OCI-LY7 (cell line): Measurements from ENCODE around the gene GABPB2.

ENCODE experiments used
- EZH2phosphoT487 ChIP-seq: fragments of 200-600 bp; sonication (generic); IDR thresholded peaks from 2 replicates; pipeline ENCODE4 v1.6.1; 2018; ENCODE audit warnings: low read depth, borderline replicate concordance, mild to moderate bottlenecking, mixed run types, antibody characterized with exemption, low read length, moderate library complexity, mixed read lengths
- TF ChIP-seq, protein P1 (sequence below): fragments of 200-600 bp; sonication (generic); conservative IDR thresholded peaks from 2 replicates; pipeline ENCODE4 v1.5.1; 2014; ENCODE audit warnings: mild to moderate bottlenecking, antibody characterized with exemption, low read length, moderate library complexity, mixed read lengths

DNA sequence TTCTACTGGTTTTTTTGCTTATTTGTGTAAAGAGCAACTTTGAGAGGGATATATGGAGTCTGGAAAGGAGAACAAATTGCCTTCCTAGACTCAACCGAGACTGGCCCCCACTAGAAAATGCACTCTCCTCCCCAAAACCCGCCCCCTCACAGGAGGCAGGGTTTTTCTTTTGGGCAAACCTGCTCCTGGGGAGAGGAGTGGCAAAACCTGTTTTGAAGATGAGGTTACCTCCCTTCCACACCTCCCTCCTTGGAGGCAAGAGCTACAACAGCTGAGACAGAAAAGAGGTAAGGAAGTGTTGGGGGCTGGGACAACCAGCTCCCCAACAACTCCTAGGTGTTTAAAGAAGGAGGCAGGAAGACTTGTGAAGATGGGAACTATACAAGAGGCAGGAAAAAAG, 34.2 kb upstream of the GABPB2 start, which contains the start of gene BNIPL:
- TF ChIP-seq, protein P1, sequence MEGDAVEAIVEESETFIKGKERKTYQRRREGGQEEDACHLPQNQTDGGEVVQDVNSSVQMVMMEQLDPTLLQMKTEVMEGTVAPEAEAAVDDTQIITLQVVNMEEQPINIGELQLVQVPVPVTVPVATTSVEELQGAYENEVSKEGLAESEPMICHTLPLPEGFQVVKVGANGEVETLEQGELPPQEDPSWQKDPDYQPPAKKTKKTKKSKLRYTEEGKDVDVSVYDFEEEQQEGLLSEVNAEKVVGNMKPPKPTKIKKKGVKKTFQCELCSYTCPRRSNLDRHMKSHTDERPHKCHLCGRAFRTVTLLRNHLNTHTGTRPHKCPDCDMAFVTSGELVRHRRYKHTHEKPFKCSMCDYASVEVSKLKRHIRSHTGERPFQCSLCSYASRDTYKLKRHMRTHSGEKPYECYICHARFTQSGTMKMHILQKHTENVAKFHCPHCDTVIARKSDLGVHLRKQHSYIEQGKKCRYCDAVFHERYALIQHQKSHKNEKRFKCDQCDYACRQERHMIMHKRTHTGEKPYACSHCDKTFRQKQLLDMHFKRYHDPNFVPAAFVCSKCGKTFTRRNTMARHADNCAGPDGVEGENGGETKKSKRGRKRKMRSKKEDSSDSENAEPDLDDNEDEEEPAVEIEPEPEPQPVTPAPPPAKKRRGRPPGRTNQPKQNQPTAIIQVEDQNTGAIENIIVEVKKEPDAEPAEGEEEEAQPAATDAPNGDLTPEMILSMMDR = no peak
- no peak for TF ChIP-seq EZH2phosphoT487
